ENCODE data around the gene ATXN7L2. TPM values are rescaled to one million over a fixed set of nuclear protein-coding genes. Genes with fewer than 3 reads are reported as not detected.

The ATXN7L2 gene
- total RNA-seq, 4 donors from 2014 or later = 1.6 to 2.7 (median 2.5) TPM

DNA sequence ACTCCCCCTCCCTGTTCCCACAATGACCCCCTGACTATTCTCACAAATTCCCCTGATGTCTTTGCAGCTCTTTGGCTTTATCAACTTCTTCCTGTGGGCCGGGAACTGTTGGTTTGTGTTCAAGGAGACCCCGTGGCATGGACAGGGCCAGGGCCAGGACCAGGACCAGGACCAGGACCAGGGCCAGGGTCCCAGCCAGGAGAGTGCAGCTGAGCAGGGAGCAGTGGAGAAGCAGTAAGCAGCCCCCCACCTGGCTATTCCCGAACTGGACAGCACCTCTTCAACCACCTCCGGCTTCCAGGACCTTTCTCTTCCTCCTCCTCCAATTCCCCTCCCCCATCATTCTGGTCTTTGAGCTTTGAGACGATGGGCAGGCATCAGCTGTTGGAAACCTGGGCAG, 4.4 kb upstream of the ATXN7L2 start:
- Histone ChIP-seq H3K27ac (no peak overlapping the region), H3K27me3 (no peaks in the 10 kb centered on the region), H3K4me3 (no peak overlapping the region), H3K36me3 (peaks cover 0 to 53% of the 10 kb centered on the region in 2 donors), H3K4me1 (peaks cover 0 to 12% (median 2%) of the 10 kb centered on the region in 3 donors), H3K9me3 (no peaks in the 10 kb centered on the region)
- no peak for ATAC-seq
- 66% methylated on average over 3 of the region's 5 CpGs; no CpG with 5 or more reads in 1 of the 2 donors for WGBS, 2 donors (ENCODE audit: low coverage in 1 of 2)
- TF ChIP-seq POLR2A (IDR thresholded peaks at IDR 0.05) (no peak), POLR2AphosphoS5 (IDR thresholded peaks at IDR 0.05) (no peak), EP300 (IDR thresholded peaks at IDR 0.05) (no peak)

DNA sequence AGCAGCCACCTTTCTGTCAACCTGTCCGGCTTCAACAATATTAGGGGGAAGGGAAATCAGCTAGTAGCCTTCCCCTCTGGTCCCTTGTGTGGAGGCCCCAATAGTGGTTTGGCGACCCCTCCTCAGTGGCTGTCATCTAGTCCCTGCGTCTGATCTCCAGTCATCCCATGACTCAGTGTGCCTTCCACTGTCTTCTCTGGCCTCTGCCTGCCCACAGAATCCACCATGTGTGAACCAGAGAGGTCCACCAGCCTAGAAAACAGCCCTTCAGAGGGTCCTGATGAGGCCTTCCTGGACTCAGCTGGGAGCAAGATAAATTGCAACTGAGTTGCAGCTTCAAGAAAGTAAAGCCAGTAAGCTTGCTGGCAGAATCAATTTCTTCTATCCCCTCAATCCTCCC, 3.8 kb upstream of the ATXN7L2 start:
- Histone ChIP-seq H3K4me3 (no peak overlapping the region), H3K9me3 (no peaks in the 10 kb centered on the region), H3K27ac (no peak overlapping the region), H3K4me1 (peaks cover 0 to 18% (median 7%) of the 10 kb centered on the region in 3 donors), H3K36me3 (peaks cover 0 to 53% of the 10 kb centered on the region in 2 donors), H3K27me3 (no peaks in the 10 kb centered on the region)
- 80% methylated on average over 1 of the region's 3 CpGs; no CpG with 5 or more reads in 1 of the 2 donors for WGBS, 2 donors (ENCODE audit: low coverage in 1 of 2)
- TF ChIP-seq EP300 (IDR thresholded peaks at IDR 0.05) (no peak), POLR2A (IDR thresholded peaks at IDR 0.05) (no peak), POLR2AphosphoS5 (IDR thresholded peaks at IDR 0.05) (no peak)
- TF ChIP-seq, protein P1, sequence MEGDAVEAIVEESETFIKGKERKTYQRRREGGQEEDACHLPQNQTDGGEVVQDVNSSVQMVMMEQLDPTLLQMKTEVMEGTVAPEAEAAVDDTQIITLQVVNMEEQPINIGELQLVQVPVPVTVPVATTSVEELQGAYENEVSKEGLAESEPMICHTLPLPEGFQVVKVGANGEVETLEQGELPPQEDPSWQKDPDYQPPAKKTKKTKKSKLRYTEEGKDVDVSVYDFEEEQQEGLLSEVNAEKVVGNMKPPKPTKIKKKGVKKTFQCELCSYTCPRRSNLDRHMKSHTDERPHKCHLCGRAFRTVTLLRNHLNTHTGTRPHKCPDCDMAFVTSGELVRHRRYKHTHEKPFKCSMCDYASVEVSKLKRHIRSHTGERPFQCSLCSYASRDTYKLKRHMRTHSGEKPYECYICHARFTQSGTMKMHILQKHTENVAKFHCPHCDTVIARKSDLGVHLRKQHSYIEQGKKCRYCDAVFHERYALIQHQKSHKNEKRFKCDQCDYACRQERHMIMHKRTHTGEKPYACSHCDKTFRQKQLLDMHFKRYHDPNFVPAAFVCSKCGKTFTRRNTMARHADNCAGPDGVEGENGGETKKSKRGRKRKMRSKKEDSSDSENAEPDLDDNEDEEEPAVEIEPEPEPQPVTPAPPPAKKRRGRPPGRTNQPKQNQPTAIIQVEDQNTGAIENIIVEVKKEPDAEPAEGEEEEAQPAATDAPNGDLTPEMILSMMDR (IDR thresholded peaks at IDR 0.05) = no peak
- ATAC-seq = no peak

DNA sequence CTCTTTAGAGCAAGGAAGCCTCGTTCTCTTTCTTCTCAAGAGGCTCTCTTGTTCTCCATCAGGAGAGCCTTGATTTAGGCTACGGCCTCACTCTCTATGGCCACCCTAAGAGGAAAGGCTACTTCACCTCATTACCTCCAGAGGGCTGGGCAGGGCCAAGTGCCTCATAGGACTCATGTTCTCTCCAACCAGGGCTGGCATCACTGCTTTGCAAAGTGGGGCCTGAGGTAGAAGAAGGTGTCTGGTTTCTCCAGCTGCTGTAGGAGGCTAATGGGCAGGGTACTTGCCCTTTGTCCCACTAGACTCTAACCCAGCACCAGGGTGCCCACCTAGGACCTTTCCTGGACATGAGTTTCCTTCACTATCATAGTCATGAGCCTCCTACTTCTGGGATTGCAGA, 2.1 kb upstream of the ATXN7L2 start:
- no peaks in the 10 kb centered on the region for H3K27me3 ChIP-seq
- H3K36me3 ChIP-seq = peaks cover 0 to 47% of the 10 kb centered on the region in 2 donors
- no peak for ATAC-seq
- TF ChIP-seq POLR2AphosphoS5 (IDR thresholded peaks at IDR 0.05) = no peak
- TF ChIP-seq EP300 (IDR thresholded peaks at IDR 0.05) = no peak
- TF ChIP-seq, protein P1 (IDR thresholded peaks at IDR 0.05) = no peak
- TF ChIP-seq POLR2A (IDR thresholded peaks at IDR 0.05) = no peak
- peaks cover 0 to 24% (median 8%) of the 10 kb centered on the region in 3 donors for H3K4me1 ChIP-seq
- no peaks in the 10 kb centered on the region for H3K9me3 ChIP-seq
- no peak overlapping the region for H3K4me3 ChIP-seq
- WGBS, 2 donors (ENCODE audit: low coverage in 1 of 2) = 100% methylated on average over 1 of the region's 2 CpGs; no CpG with 5 or more reads in 1 of the 2 donors
- no peak overlapping the region for H3K27ac ChIP-seq

DNA sequence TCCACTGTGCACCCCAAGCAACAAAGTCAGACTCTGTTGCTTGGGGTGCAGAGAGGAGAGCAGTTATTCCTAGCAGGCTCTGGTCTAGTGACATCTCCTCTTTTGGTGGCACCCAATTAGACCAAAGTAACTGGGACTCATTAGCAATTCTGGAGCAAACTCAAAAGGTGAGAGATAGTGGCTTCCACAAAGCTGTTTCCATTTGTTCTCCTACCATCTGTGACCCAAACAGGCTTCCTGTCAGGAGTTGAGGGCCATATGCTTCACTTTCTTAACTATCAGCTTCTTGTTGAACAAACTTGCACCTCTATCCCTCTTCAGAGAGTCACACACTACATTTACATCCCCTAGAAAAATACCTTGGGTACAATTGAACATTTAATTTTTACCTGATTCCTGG, 1.5 kb upstream of the ATXN7L2 start:
- Histone ChIP-seq H3K9me3 (no peaks in the 10 kb centered on the region), H3K36me3 (peaks cover 0 to 45% of the 10 kb centered on the region in 2 donors), H3K27ac (no peak overlapping the region), H3K27me3 (no peaks in the 10 kb centered on the region), H3K4me1 (peaks cover 0 to 24% (median 8%) of the 10 kb centered on the region in 3 donors), H3K4me3 (no peak overlapping the region)
- TF ChIP-seq, protein P1 (IDR thresholded peaks at IDR 0.05) = no peak
- TF ChIP-seq EP300 (IDR thresholded peaks at IDR 0.05) = no peak
- TF ChIP-seq POLR2AphosphoS5 (IDR thresholded peaks at IDR 0.05) = no peak
- no peak for TF ChIP-seq POLR2A (IDR thresholded peaks at IDR 0.05)
- no peak for ATAC-seq

DNA sequence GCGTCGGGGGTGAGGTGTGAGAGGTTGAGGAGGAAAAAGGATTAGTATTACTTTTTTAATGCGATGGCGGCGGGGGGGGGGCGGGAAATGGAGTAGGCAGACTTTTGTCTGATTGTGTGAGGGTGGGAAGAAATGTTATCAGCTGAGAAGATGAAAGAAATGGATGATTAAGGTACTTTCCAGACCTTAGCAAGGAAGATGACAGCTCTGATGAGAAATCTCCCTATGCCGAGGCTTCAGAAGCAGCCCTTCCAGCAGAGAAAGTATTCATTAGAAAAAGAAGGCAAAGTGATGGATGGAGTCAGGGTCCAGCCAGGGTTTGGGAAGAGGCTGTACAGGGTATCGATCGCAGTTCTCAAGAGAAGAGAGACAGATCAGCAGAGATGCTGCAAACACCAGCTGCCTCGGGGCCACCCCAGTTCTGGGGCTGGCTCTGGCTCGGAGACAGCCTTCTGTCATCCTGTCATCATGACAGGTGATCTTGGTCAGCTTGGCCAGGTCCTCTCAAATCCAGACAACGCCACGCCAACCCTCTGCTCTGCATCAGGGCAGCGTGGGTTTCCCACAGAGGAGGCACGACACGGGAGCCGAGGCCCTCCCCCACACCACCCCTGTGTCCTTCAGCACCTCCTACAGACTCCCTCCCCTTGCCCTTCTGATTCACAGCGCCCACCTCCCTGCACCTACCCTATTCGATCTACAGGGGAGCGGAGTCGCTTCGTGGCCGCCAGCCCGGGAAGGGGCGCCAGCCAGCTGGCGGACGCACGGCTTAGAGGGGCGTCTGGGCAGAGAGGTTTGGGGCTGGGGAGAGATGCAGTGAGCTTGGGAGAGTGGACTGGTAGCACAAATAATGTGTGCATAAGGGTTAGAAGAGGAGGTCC, 674 bp upstream of the ATXN7L2 start:
- H3K4me3 ChIP-seq = peak overlapping the region; percentile 45 to 74
- H3K4me1 ChIP-seq = peaks cover 0 to 24% (median 8%) of the 10 kb centered on the region in 3 donors
- peak; percentile 32 for ATAC-seq
- peaks cover 0 to 46% of the 10 kb centered on the region in 2 donors for H3K36me3 ChIP-seq
- H3K9me3 ChIP-seq = no peaks in the 10 kb centered on the region
- TF ChIP-seq, protein P1 (IDR thresholded peaks at IDR 0.05) = no peak
- TF ChIP-seq POLR2A (IDR thresholded peaks at IDR 0.05) (no peak), POLR2AphosphoS5 (IDR thresholded peaks at IDR 0.05) (no peak), EP300 (IDR thresholded peaks at IDR 0.05) (no peak)
- peak overlapping the region in 3 of 4 donors; percentile 71 to 98 (median 95) for H3K27ac ChIP-seq
- WGBS, 2 donors (ENCODE audit: low coverage in 1 of 2) = 9% methylated on average over 7 of the region's 29 CpGs; no CpG with 5 or more reads in 1 of the 2 donors
- H3K27me3 ChIP-seq = no peaks in the 10 kb centered on the region

Data from gastroesophageal sphincter (tissue), 4 donors.